Measurements from ENCODE around the gene TENM4.

TENM4 gene

GRCh38 chr11:78763664-78764063, 677.2 kb downstream of the TENM4 start:
- no peak for DNase-seq

GRCh38 chr11:78762105-78762504, 678.7 kb downstream of the TENM4 start:
- DNase-seq, result no peak

- DNase-seq, result no peak
Observed at GRCh38 chr11:78759071-78759470, 681.8 kb downstream of the TENM4 start.

GRCh38 chr11:78753297-78753696, 687.5 kb downstream of the TENM4 start:
- DNase-seq, result no peak

- no peak for DNase-seq
Observed at GRCh38 chr11:78752494-78752893, 688.3 kb downstream of the TENM4 start.

- no peak for DNase-seq
Observed at GRCh38 chr11:78748918-78749690, 691.7 kb downstream of the TENM4 start.

GRCh38 chr11:78744949-78745348, 695.9 kb downstream of the TENM4 start:
- no peak for DNase-seq

- no peak for DNase-seq
Observed at GRCh38 chr11:78744202-78744601, 696.6 kb downstream of the TENM4 start.

GRCh38 chr11:78742430-78742829, 698.4 kb downstream of the TENM4 start:
- peak; percentile 42 to 74 for DNase-seq

- no peak for DNase-seq
Observed at GRCh38 chr11:78741741-78742140, 699.1 kb downstream of the TENM4 start.

- DNase-seq, result no peak
Observed at GRCh38 chr11:78740199-78741071, 700.4 kb downstream of the TENM4 start.

GRCh38 chr11:78737891-78738290, 702.9 kb downstream of the TENM4 start:
- DNase-seq, result no peak

- no peak for DNase-seq
Observed at GRCh38 chr11:78737301-78737700, 703.5 kb downstream of the TENM4 start.

- no peak for DNase-seq
Observed at GRCh38 chr11:78735711-78736110, 705.1 kb downstream of the TENM4 start.

- no peak for DNase-seq
Observed at GRCh38 chr11:78733031-78733430, 707.8 kb downstream of the TENM4 start.

GRCh38 chr11:78732246-78732645, 708.6 kb downstream of the TENM4 start:
- no peak for DNase-seq

GRCh38 chr11:78731027-78731426, 709.8 kb downstream of the TENM4 start:
- no peak for DNase-seq

- no peak for DNase-seq
Observed at GRCh38 chr11:78730267-78730824, 710.5 kb downstream of the TENM4 start.

GRCh38 chr11:78727816-78728215, 713.0 kb downstream of the TENM4 start:
- no peak for DNase-seq

GRCh38 chr11:78725200-78725599, 715.6 kb downstream of the TENM4 start:
- DNase-seq, result no peak

GRCh38 chr11:78722786-78723185, 718.0 kb downstream of the TENM4 start:
- no peak for DNase-seq

GRCh38 chr11:78720281-78720989, 720.4 kb downstream of the TENM4 start:
- no peak for DNase-seq

- DNase-seq, result no peak
Observed at GRCh38 chr11:78717041-78717440, 723.8 kb downstream of the TENM4 start.

Data from NCI-H187 (cell line).